Gastroesophageal sphincter (tissue), 3 donors: ENCODE results near the gene PIK3R5.

Experiments used
- EP300 ChIP-seq: sonication (generic); formaldehyde crosslinking; IDR thresholded peaks from one replicate; pipeline ENCODE4 v1.6.1; 2017; ENCODE audit warnings: antibody characterized with exemption, mild to moderate bottlenecking
- POLR2A ChIP-seq, 2 donors: fragments of 450-650 bp; IDR thresholded peaks; one replicate each; pipeline ENCODE4 v1.6.1; 2017; ENCODE audit warnings: antibody characterized with exemption in 2 of 2, mild to moderate bottlenecking in 2 of 2, moderate library complexity in 1 of 2
- POLR2AphosphoS5 ChIP-seq: sonication (generic); formaldehyde crosslinking; IDR thresholded peaks from one replicate; pipeline ENCODE4 v1.6.1; 2017; ENCODE audit warnings: antibody characterized with exemption
- TF ChIP-seq, protein P1 (sequence below), 4 experiments: fragments of 200-600 bp in 2 of 4; fragments of 450-650 bp in 2 of 4; sonication (generic) in 1 of 4; IDR thresholded peaks; one replicate each; pipeline ENCODE4 v1.5.1; 2017 to 2019; ENCODE audit warnings: antibody characterized with exemption in 4 of 4, mild to moderate bottlenecking in 2 of 4, moderate library complexity in 2 of 4

DNA sequence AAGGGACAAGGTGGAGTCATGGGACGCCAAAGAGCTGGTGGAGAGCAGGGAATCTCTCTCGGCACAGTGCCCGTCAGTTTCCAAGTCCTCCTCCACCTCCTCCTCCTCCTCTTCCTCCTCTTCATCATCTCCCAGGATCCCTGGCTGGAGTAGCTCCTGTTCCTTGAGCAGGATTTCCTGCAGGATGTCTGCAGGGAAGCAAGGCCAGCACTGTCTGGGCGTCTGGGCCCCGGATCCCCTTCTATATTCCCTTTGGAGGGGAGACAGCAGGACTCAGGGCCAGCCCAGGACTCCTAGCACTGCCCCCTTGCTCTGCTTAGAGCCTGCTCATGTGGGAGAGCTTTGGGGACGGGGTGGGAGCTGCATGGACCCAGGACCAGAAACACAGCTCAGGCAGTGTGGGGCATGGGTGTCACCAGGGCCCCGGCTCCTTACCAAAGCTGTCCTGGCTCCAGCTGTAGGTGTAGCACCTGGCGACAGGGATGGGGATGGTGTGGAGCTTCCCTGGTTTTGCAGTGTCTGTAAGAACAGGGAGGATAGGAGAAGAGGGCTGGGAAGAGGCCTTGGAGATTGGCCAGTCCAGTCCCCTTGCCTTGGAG is 76.7 kb downstream of the PIK3R5 start:
- TF ChIP-seq POLR2A (IDR thresholded peaks at IDR 0.05) (no peak), EP300 (no peak), POLR2AphosphoS5 (no peak)
- TF ChIP-seq, protein P1, sequence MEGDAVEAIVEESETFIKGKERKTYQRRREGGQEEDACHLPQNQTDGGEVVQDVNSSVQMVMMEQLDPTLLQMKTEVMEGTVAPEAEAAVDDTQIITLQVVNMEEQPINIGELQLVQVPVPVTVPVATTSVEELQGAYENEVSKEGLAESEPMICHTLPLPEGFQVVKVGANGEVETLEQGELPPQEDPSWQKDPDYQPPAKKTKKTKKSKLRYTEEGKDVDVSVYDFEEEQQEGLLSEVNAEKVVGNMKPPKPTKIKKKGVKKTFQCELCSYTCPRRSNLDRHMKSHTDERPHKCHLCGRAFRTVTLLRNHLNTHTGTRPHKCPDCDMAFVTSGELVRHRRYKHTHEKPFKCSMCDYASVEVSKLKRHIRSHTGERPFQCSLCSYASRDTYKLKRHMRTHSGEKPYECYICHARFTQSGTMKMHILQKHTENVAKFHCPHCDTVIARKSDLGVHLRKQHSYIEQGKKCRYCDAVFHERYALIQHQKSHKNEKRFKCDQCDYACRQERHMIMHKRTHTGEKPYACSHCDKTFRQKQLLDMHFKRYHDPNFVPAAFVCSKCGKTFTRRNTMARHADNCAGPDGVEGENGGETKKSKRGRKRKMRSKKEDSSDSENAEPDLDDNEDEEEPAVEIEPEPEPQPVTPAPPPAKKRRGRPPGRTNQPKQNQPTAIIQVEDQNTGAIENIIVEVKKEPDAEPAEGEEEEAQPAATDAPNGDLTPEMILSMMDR (IDR thresholded peaks at IDR 0.05): no peak
